D721Med (cell line): Measurements from ENCODE around the gene SNX24.
A peak's percentile ranks its signal among the peaks of the same experiment; 100 is the strongest.

ENCODE experiments used
- DNase-seq: peaks from one replicate; pipeline ENCODE4 v3.0.0; 2011; ENCODE audit warnings: low spot score; ENCODE audit not compliant: insufficient read length
- FAIRE-seq: peaks from 2 replicates; lab custom pipeline; 2011; peaks lifted over from hg19 to GRCh38; lab: Jason Lieb, UNC
- CTCF ChIP-seq: IDR thresholded peaks from 2 replicates; pipeline ENCODE4 v1.5.1; 2012; ENCODE audit warnings: mild to moderate bottlenecking, control low read depth; ENCODE audit not compliant: insufficient read depth; ENCODE audit errors: missing control alignments

SNX24 gene

GRCh38 chr5:123033157-123033671 is 187.8 kb downstream of the SNX24 start:
- no peak for FAIRE-seq
- DNase-seq: no peak
- TF ChIP-seq CTCF: no peak

- no peak for DNase-seq
Observed at GRCh38 chr5:123035360-123035917, 190.0 kb downstream of the SNX24 start.

GRCh38 chr5:123035918-123036390 is 190.5 kb downstream of the SNX24 start:
- TF ChIP-seq CTCF: no peak
- DNase-seq: no peak
- no peak for FAIRE-seq

More at GRCh38 chr5:123035360-123035917, 190.0 kb downstream of the SNX24 start:
- no peak for TF ChIP-seq CTCF
- FAIRE-seq: no peak

- TF ChIP-seq CTCF: no peak
- no peak for FAIRE-seq
- DNase-seq: peak; percentile 49
Observed at GRCh38 chr5:123036391-123037103, 191.1 kb downstream of the SNX24 start, which contains the start of gene PPIC. TSS of gene PPIC (minus strand) at chr5:123036725. CDS start at chr5:123036625, 100 bp downstream.

GRCh38 chr5:123037104-123037418 is 191.6 kb downstream of the SNX24 start:
- TF ChIP-seq CTCF: no peak
- FAIRE-seq (no peak), DNase-seq (no peak)

GRCh38 chr5:123039673-123040072 is 194.3 kb downstream of the SNX24 start:
- TF ChIP-seq CTCF: no peak
- DNase-seq (no peak), FAIRE-seq (no peak)
